ENCODE measurements around the gene TGFBR3.

GRCh38 chr1:91703095-91703494 is 182.9 kb downstream of the TGFBR3 start:
- TF ChIP-seq, protein P1, sequence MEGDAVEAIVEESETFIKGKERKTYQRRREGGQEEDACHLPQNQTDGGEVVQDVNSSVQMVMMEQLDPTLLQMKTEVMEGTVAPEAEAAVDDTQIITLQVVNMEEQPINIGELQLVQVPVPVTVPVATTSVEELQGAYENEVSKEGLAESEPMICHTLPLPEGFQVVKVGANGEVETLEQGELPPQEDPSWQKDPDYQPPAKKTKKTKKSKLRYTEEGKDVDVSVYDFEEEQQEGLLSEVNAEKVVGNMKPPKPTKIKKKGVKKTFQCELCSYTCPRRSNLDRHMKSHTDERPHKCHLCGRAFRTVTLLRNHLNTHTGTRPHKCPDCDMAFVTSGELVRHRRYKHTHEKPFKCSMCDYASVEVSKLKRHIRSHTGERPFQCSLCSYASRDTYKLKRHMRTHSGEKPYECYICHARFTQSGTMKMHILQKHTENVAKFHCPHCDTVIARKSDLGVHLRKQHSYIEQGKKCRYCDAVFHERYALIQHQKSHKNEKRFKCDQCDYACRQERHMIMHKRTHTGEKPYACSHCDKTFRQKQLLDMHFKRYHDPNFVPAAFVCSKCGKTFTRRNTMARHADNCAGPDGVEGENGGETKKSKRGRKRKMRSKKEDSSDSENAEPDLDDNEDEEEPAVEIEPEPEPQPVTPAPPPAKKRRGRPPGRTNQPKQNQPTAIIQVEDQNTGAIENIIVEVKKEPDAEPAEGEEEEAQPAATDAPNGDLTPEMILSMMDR (IDR thresholded peaks at IDR 0.05; ENCODE audit: low read length): no peak
- no peak for TF ChIP-seq EZH2 (IDR thresholded peaks at IDR 0.05; ENCODE audit: borderline replicate concordance, low read length)
